ENCODE measurements around the gene HOXB1.

GRCh38 chr17:48505788-48506187 lies 25.0 kb downstream of the HOXB1 start:
- TF ChIP-seq CTCF (conservative IDR thresholded peaks at IDR 0.05) (no peak), EZH2 (IDR thresholded peaks at IDR 0.05; ENCODE audit: low read depth) (no peak)

Data from PC-9 (cell line).